AG09319 (cell line): Measurements from ENCODE around the gene COL28A1.

Experiments
- DNase-seq: peaks from one replicate; pipeline ENCODE4 v3.0.0-alpha.2; 2010; ENCODE audit warnings: low read depth; ENCODE audit errors: extremely low read depth
- TF ChIP-seq, protein P1 (sequence below): IDR thresholded peaks from 2 replicates; pipeline ENCODE4 v1.5.1; 2011; ENCODE audit warnings: low read depth, mild to moderate bottlenecking, inconsistent platforms, low read length, moderate library complexity

Gene COL28A1

DNA sequence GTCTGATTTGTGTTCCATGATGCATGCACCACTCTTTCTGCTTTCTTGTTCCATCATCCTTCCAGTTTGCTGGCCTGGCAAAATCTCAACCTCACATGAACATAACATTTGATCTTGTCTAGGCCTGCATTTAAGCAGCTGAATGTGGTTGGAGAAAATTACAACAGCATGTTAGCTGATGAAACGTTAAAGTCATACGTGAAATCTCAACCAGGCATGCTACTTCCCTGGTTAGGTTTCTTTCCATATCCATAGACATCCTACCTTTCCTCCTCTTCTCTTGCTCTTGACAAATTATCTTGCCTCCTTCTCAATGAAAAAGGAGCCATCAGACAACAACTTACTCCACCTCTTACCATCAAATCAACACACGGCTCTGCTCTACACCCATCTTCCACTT lies 199.8 kb downstream of the COL28A1 start:
- TF ChIP-seq, protein P1, sequence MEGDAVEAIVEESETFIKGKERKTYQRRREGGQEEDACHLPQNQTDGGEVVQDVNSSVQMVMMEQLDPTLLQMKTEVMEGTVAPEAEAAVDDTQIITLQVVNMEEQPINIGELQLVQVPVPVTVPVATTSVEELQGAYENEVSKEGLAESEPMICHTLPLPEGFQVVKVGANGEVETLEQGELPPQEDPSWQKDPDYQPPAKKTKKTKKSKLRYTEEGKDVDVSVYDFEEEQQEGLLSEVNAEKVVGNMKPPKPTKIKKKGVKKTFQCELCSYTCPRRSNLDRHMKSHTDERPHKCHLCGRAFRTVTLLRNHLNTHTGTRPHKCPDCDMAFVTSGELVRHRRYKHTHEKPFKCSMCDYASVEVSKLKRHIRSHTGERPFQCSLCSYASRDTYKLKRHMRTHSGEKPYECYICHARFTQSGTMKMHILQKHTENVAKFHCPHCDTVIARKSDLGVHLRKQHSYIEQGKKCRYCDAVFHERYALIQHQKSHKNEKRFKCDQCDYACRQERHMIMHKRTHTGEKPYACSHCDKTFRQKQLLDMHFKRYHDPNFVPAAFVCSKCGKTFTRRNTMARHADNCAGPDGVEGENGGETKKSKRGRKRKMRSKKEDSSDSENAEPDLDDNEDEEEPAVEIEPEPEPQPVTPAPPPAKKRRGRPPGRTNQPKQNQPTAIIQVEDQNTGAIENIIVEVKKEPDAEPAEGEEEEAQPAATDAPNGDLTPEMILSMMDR = no peak
- no peak for DNase-seq

DNA sequence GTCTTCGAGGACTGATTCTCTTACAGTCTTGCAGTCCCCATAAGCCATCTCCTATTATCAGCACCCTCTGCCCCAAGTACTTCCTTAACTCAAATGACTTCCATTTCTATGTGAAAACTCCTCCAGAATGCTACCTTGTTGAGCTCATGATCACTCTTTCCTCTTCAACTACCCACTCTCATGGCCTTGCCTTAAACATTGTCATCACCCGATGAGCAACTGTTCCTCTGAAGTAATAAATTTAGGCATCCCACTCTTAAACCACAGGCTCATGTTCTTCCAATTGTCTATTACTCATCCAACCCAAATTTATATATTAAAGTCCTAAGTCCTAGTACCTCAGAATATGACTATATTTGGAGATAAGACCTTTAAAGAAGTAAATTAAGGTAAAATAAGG lies 200.5 kb downstream of the COL28A1 start:
- TF ChIP-seq, protein P1 = no peak
- DNase-seq = no peak

DNA sequence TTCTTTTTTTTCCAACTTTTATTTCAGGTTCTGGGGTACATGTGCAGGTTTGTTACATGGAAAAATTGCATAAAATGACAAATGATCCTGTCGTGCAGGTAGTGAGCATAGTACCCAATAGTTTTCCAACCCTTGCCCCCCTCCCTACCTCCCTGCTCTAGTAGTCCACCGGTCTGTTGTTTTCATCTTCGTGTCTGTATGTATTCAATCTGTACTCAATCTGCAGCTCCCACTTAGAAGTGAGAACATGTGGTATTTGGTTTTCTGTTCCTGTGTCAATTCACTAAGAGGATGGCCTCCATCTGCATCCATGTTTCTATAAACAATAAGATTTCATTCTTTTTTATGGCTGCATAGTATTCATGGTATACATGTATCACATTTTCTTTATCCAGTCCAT lies 202.1 kb downstream of the COL28A1 start:
- TF ChIP-seq, protein P1 = no peak

DNA sequence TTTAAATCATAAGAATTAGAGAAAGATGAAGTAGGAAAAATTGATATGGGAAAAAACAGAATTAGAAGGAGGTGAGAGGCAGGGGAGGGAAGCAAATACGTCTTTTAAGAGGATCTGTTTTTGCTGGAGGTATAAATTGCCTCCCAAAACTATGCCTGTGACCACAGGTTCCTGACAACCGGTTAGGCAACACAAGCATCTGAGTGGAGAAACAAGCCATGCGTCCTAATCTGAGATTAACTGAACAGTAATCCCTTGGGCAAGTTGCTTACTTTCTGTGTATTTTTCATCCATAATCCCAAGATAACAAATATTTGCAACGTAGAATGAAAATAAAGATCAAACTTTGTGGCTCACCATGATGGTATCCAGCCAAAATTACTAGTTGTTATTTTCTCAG lies 204.2 kb downstream of the COL28A1 start:
- no peak for DNase-seq
- TF ChIP-seq, protein P1 = no peak

More for the DNA sequence above, 202.1 kb downstream of the COL28A1 start:
- DNase-seq = no peak

DNA sequence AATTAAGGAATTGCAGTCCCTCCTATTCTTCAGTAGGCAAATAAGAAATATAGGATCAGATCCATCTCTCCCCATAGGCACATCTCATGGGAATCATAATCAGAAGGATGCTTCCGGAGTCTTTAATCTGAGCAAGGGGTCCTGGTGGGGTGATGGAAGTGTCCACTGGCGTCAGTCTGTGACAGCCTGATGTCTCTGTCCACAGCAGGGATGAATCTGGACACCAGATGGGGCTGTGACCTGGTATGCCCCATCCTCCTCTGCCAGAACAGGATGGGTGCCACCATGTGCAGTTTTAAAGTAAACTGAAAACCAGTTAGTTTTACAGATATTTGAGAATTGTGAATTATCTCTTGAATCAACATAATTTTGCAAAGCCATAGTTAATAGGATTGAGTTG lies 204.7 kb downstream of the COL28A1 start:
- TF ChIP-seq, protein P1 = no peak
- no peak for DNase-seq

DNA sequence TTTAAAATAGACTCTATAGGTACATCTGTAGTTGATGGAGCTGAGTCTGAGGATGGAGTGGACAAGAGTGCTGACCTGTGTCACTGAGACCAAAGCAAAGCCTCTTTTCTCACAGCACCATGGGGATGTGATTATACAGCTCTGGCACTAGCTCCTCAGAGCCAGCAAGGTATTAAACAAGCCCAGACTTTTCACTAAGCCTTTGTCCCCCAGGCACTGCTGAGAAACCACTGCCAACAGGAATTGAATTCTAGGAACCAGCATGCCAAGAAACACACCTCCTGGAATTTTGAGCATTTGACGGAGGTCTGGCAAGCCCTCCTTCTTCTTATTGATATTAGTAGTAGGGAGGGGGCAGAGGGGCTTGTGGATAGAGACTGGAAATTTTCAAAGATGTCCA lies 206.3 kb downstream of the COL28A1 start:
- no peak for DNase-seq
- TF ChIP-seq, protein P1 = no peak

DNA sequence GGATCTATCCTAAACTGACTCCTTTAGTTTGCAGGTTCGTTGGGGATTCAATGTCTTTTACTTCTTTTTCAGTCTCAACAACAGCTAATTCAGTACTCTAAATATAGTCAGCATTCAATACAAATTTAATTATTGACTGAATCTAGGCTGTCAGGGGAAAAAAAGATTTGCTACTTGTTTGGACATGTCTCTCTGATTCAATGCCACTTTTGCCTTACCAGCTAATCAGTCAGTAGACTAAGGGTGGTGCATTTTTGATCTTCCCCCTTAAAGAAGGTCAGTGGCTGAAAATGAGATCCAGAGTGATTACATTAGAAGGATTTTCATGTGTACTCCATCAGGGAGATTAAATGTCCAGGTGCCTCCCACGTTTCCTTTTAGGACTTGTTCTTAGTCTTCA lies 208.2 kb downstream of the COL28A1 start:
- TF ChIP-seq, protein P1 = no peak
- DNase-seq = no peak
